GM12878 (cell line): ENCODE measurements around the gene PDF. TPM values are rescaled to one million over a fixed set of nuclear protein-coding genes. Genes with fewer than 3 reads are reported as not detected.
A peak's percentile ranks its signal among the peaks of the same experiment; 100 is the strongest.

Experiments
- ATAC-seq: fragments of 200-7000 bp; cut with Tn5 transposase; 3 replicates; pipeline ENCODE4 v1.9.1; 2020; ENCODE audit warnings: mild to moderate bottlenecking, moderate library complexity
- Bru-seq: library from RNA; stranded (reverse); fragments of 400-500 nt; gene quantifications from one replicate; lab custom pipeline; 2021; lab: Mats Ljungman, UMichigan
- BruChase-seq, 2 experiments: library from RNA; stranded (reverse); fragments of 400-500 nt; gene quantifications; one replicate each; lab custom pipeline; 2021; lab: Mats Ljungman, UMichigan
- BruUV-seq: library from RNA; stranded (reverse); fragments of 400-500 nt; replicated peaks from 2 replicates; lab custom pipeline; 2021; lab: Mats Ljungman, UMichigan
- CTCF ChIA-PET: fragments of 300-600 bp; sonication (Branson Sonifier 250); formaldehyde crosslinking; extraction: SDS; loops from one replicate; lab custom pipeline; 2021; ENCODE audit warnings: inconsistent platforms; lab: Yijun Ruan, JAX
- POLR2A ChIA-PET: fragments of 350-600 bp; formaldehyde crosslinking; extraction: SDS; loops from one replicate; lab custom pipeline; 2021; ENCODE audit warnings: inconsistent platforms; lab: Charles Lee
- RAD21 ChIA-PET: fragments of 300-600 bp; sonication (Branson Sonifier 250); formaldehyde crosslinking; loops from one replicate; lab custom pipeline; 2023; ENCODE audit warnings: antibody characterized with exemption; ENCODE audit not compliant: unreplicated experiment; lab: Charles Lee
- SMC1A ChIA-PET: fragments of 300-600 bp; sonication (Branson Sonifier 250); formaldehyde crosslinking; loops from one replicate; lab custom pipeline; 2023; ENCODE audit not compliant: unreplicated experiment, uncharacterized antibody; lab: Charles Lee
- DNase-seq: peaks from one replicate; pipeline ENCODE4 v3.0.0-alpha.2; 2011; ENCODE audit warnings: low read depth, low spot score
- FAIRE-seq: peaks from 3 replicates; lab custom pipeline; 2011; peaks lifted over from hg19 to GRCh38; lab: Jason Lieb, UNC
- H2AFZ ChIP-seq: 2 replicates; pipeline ENCODE4 v1.6.0; 2011; ENCODE audit warnings: low read depth, low read length, control low read depth; ENCODE audit not compliant: control insufficient read depth
- H3K27ac ChIP-seq: 2 replicates; pipeline ENCODE4 v1.5.1; 2011; ENCODE audit warnings: control low read depth; ENCODE audit not compliant: control insufficient read depth, insufficient read depth
- H3K27me3 ChIP-seq, 2 experiments: replicated peaks in 1 of 2; 2 replicates each; pipeline versions ENCODE4 v1.6.0 to v1.6.1; 2011; ENCODE audit warnings: low read length in 1 of 2; ENCODE audit not compliant: control insufficient read depth in 2 of 2, insufficient read depth in 2 of 2
- H3K36me3 ChIP-seq, 2 experiments: 2 replicates each; pipeline ENCODE4 v1.5.1; 2011; ENCODE audit warnings: low read length in 1 of 2; ENCODE audit not compliant: control insufficient read depth in 2 of 2, insufficient read depth in 2 of 2
- H3K4me1 ChIP-seq: 2 replicates; pipeline ENCODE4 v1.6.1; 2011; ENCODE audit warnings: mild to moderate bottlenecking, low read length, moderate library complexity, mixed read lengths; ENCODE audit not compliant: control insufficient read depth, insufficient read depth
- H3K4me2 ChIP-seq: 2 replicates; pipeline ENCODE4 v1.6.0; 2011; ENCODE audit warnings: control low read depth; ENCODE audit not compliant: control insufficient read depth, insufficient read depth
- H3K4me3 ChIP-seq: fragments of 200-600 bp; sonication (generic); 2 replicates; pipeline ENCODE4 v1.5.1; 2016
- H3K79me2 ChIP-seq: 2 replicates; pipeline ENCODE4 v1.6.0; 2011; ENCODE audit warnings: low read length; ENCODE audit not compliant: control insufficient read depth, insufficient read depth
- H3K9ac ChIP-seq: 2 replicates; pipeline ENCODE4 v1.8.0; 2011; ENCODE audit warnings: low read length, control low read depth, mixed read lengths; ENCODE audit not compliant: control insufficient read depth, insufficient read depth
- H3K9me3 ChIP-seq: replicated peaks from 3 replicates; pipeline ENCODE4 v1.5.1; 2011; ENCODE audit warnings: mild to moderate bottlenecking, low read length; ENCODE audit not compliant: control insufficient read depth, insufficient read depth
- H4K20me1 ChIP-seq: 2 replicates; pipeline ENCODE4 v1.6.0; 2011; ENCODE audit not compliant: control insufficient read depth, insufficient read depth
- ASH2L ChIP-seq: fragments of 300-600, 200-600 bp; sonication (generic); IDR thresholded peaks from 2 replicates; pipeline ENCODE4 v1.6.1; 2017; ENCODE audit warnings: low read depth, mild to moderate bottlenecking, borderline replicate concordance
- BACH1 ChIP-seq: fragments of 450-650 bp; IDR thresholded peaks from 2 replicates; pipeline ENCODE4 v1.6.1; 2017; ENCODE audit warnings: mild to moderate bottlenecking, borderline replicate concordance
- CHD2 ChIP-seq: IDR thresholded peaks from 2 replicates; pipeline ENCODE4 v1.6.1; 2011; ENCODE audit warnings: low read depth, low read length, improper control_type of control experiment, borderline replicate concordance
- DPF2 ChIP-seq: fragments of 450-650 bp; IDR thresholded peaks from 2 replicates; pipeline ENCODE4 v1.6.1; 2017; ENCODE audit warnings: mild to moderate bottlenecking
- EGR1 ChIP-seq, 2 experiments: IDR thresholded peaks; 1 replicate in 1 of 2; 2 replicates in 1 of 2; pipeline ENCODE4 v1.6.1; 2011 to 2012; ENCODE audit warnings: low read depth in 2 of 2, low read length in 2 of 2, borderline replicate concordance in 1 of 2, mild to moderate bottlenecking in 1 of 2, moderate library complexity in 1 of 2
- FOXM1 ChIP-seq: IDR thresholded peaks from 2 replicates; pipeline ENCODE4 v1.6.1; 2012; ENCODE audit warnings: low read depth, mild to moderate bottlenecking, inconsistent platforms, low read length, moderate library complexity
- GABPA ChIP-seq: IDR thresholded peaks from 2 replicates; pipeline ENCODE4 v1.6.1; 2014; ENCODE audit warnings: antibody characterized with exemption, low read depth, mild to moderate bottlenecking, inconsistent platforms
- HCFC1 ChIP-seq: fragments of 150-350 bp; IDR thresholded peaks from 2 replicates; pipeline ENCODE4 v1.6.1; 2014; ENCODE audit warnings: low read length
- JUNB ChIP-seq: IDR thresholded peaks from 2 replicates; pipeline ENCODE4 v1.6.1; 2016; ENCODE audit warnings: antibody characterized with exemption, mild to moderate bottlenecking
- NFIC ChIP-seq: IDR thresholded peaks from 2 replicates; pipeline ENCODE4 v1.6.1; 2012; ENCODE audit warnings: low read depth, mild to moderate bottlenecking, inconsistent platforms, low read length, moderate library complexity
- NFYB ChIP-seq: IDR thresholded peaks from 2 replicates; pipeline ENCODE4 v1.6.1; 2011; ENCODE audit warnings: low read depth, mild to moderate bottlenecking, low read length, improper control_type of control experiment, moderate library complexity; ENCODE audit not compliant: insufficient read depth
- PML ChIP-seq: IDR thresholded peaks from 2 replicates; pipeline ENCODE4 v1.6.1; 2012; ENCODE audit warnings: low read length, inconsistent platforms
- SPI1 ChIP-seq: IDR thresholded peaks from 2 replicates; pipeline ENCODE4 v1.6.1; 2011; ENCODE audit warnings: low read depth, mild to moderate bottlenecking, low read length, moderate library complexity, borderline replicate concordance; ENCODE audit not compliant: insufficient read depth
- ZNF207 ChIP-seq: fragments of 450-650 bp; IDR thresholded peaks from 2 replicates; pipeline ENCODE4 v1.6.1; 2014; ENCODE audit warnings: antibody characterized with exemption, mild to moderate bottlenecking, borderline replicate concordance
- ZNF217 ChIP-seq: fragments of 450-650 bp; IDR thresholded peaks from 2 replicates; pipeline ENCODE4 v1.6.1; 2017; ENCODE audit warnings: antibody characterized with exemption, mild to moderate bottlenecking
- WGBS: methylation state at CpG from one replicate; pipeline ENCODE4 v1.1.6; 2016; ENCODE audit warnings: low lambda C conversion rate; ENCODE audit not compliant: insufficient replicate concordance, insufficient coverage; ENCODE audit errors: missing lambda C conversion rate; 5-methylcytosine and 5-hydroxymethylcytosine counted together
- in situ Hi-C: fragments of 300-500 bp; cut with MboI; formaldehyde crosslinking; loops from 9 replicates; pipeline ENCODE4 v1.14.3; 2018; ENCODE audit warnings: mixed read lengths
- intact Hi-C: fragments of 100-400 bp; cut with micrococcal nuclease; formaldehyde crosslinking; loops from one replicate; pipeline ENCODE4 v1.14.2; 2022; ENCODE audit not compliant: unreplicated experiment
- long read RNA-seq, 2 experiments: library from polyadenylated mRNA; unstranded; transcript quantifications; one replicate each; pipeline ENCODE4 v2.0.0, GENCODE V29; 2019 to 2020
- polyA minus RNA-seq, 3 experiments: library from RNA; depleted of rRNA, polyadenylated mRNA; stranded (reverse); fragments of >200 nt; gene quantifications; 2 replicates each; pipeline ENCODE4 v1.2.3, GENCODE V29; 2011
- polyA plus RNA-seq, 11 experiments: library from polyadenylated mRNA; depleted of rRNA in 4 of 11; unstranded in 6 of 11; stranded (reverse) in 5 of 11; fragments of >200 nt; fragmentation: Nextera tagmentation in 4 of 11; fragmentation: Illumina TruSeq in 1 of 11; extraction: Ambion mirVana in 4 of 11; extraction: Trizol in 1 of 11; gene quantifications; 1 replicate in 1 of 11; 2 replicates in 10 of 11; pipeline versions ENCODE4 v1.2.1 to v1.2.3, GENCODE V29; 2011 to 2016; ENCODE audit warnings: inconsistent platforms in 2 of 11, missing spikeins in 2 of 11, low read depth in 1 of 11
- total RNA-seq, 4 experiments: library from RNA; depleted of rRNA in 3 of 4; stranded (reverse); fragments of >200 nt in 3 of 4; fragmentation: Illumina TruSeq in 1 of 4; extraction: Trizol in 1 of 4; gene quantifications; 2 replicates each; pipeline versions ENCODE4 v1.2.1 to v1.2.3, GENCODE V29; 2013 to 2021
- TF ChIP-seq, protein P1 (sequence below): fragments of 450-650 bp; IDR thresholded peaks from 2 replicates; pipeline ENCODE4 v1.6.1; 2017; ENCODE audit warnings: low read depth, mild to moderate bottlenecking, moderate library complexity

Gene PDF
- total RNA-seq (2013; cell fraction: nucleolus; rRNA removed): 9.9 and 10.2 TPM in 2 replicates
- total RNA-seq (2014; rRNA removed) (32.5 and 42.0 TPM in 2 replicates), total RNA-seq (2014; rRNA removed; fragmentation: Illumina TruSeq; extraction: Trizol) (2.4 and 3.0 TPM in 2 replicates), total RNA-seq (2021) (25.8 and 28.7 TPM in 2 replicates), polyA plus RNA-seq (2011; rRNA removed) (1.4 and 4.6 TPM in 2 replicates), polyA plus RNA-seq (2014; fragmentation: Illumina TruSeq; extraction: Trizol) (1.9 and 2.4 TPM in 2 replicates), polyA plus RNA-seq (2014; fragmentation: Nextera tagmentation; extraction: Ambion mirVana) (under 1 TPM; 0.13 to 0.37 TPM), polyA plus RNA-seq (2014; rRNA removed) (30.1 and 37.6 TPM in 2 replicates), polyA plus RNA-seq (2016; fragmentation: Nextera tagmentation; extraction: Ambion mirVana) (10 to 100 TPM; 38.5 to 44.1 TPM), polyA minus RNA-seq (2011; rRNA and poly(A)+ RNA removed) (3.1 and 4.0 TPM in 2 replicates), Bru-seq, nascent RNA (percentile 68 among the genes with signal in this experiment), BruChase-seq, experiment 1, labeled RNA remaining after a 6-hour chase (percentile 71 among the genes with signal in this experiment), BruChase-seq, experiment 2, labeled RNA remaining after a 2-hour chase (percentile 74 among the genes with signal in this experiment)
- polyA plus RNA-seq (2011; ENCODE audit: low read depth): 5.3 TPM
- polyA plus RNA-seq (2011; cell fraction: cytosol; rRNA removed): 8.8 and 15.5 TPM in 2 replicates
- polyA plus RNA-seq (2011; cell fraction: nucleus; rRNA removed): 9.9 and 10.9 TPM in 2 replicates
- polyA plus RNA-seq (2012): 8.2 and 10.7 TPM in 2 replicates
- 1.1 and 5.7 TPM in 2 replicates for polyA minus RNA-seq (2011; cell fraction: cytosol; rRNA and poly(A)+ RNA removed)
- 2.4 and 5.4 TPM in 2 replicates for polyA minus RNA-seq (2011; cell fraction: nucleus; rRNA and poly(A)+ RNA removed)
- long read RNA-seq, experiment 1, transcript PDF-201 (2 exons, 1,158 nt): major isoform, 28 of 28 reads
- long read RNA-seq, experiment 1, partial matches to known transcripts: 0 of 28 reads
- long read RNA-seq, experiment 1, other reads (novel, unspliced or antisense): 0 of 28 reads
- long read RNA-seq, experiment 2, partial matches to known transcripts: 0 of 1 reads
- long read RNA-seq, experiment 2, other reads (novel, unspliced or antisense): 0 of 1 reads

DNA sequence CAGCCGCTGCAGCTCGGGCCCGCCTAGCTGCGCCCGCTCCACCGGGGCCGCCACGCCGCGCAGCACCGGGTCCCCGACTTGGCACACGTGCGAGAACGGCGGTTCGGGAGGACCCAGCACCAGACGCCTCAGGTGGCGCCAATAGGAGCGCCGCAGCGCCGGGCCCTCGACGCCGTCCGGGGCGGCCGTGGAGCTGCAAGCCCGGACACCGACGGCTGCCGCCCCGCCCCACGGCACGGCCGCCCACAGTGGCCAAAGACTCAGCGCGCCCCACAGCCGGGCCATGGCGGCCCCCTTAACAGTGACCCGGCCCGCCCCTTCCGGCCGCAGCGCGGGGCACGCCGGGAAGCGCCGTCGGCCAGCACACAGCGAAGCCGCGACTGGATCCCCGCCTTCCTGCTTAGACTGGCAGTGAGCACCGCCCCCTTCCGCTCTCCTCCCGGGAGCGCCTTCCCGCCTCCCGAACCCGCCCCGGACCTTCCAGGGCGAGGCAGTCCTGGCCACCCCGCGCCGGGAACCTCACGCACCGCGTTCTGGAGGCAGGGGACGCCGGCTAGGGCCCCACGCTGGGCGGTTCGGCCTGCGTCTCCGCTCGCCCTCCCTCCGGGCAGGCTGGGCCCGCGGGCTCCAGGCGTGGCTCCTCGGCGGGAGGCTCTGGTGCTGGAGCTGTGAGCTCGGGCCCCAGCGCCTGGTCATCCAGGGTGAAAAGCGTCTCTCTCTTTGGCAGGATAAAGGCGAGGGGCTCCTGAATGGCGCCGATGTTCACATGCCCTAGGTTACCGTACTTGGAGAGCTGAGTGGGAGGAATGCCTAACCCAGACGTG, at the start of gene PDF:
TSS of gene PDF (minus strand) at position 303 of the 824 bp plus-strand sequence. CDS start at position 285, 18 bp downstream.
- H2AFZ ChIP-seq: peak within 1 kb of the TSS; percentile 93
- peaks cover 8% of the 10 kb centered on the region; the same call in 1 of the 2 replicates for H4K20me1 ChIP-seq
- peak within 1 kb of the TSS; percentile 89 for H3K4me3 ChIP-seq
- in situ Hi-C loops: no loop called here
- POLR2A ChIA-PET: interaction anchor here (0.6 to 6.6 kb wide), 4 partner anchors 9 to 423 kb away, joined by 3 to 42 read pairs (median 4); partner anchors contain the start of genes COG8 and NIP7
- SMC1A ChIA-PET: interaction anchor here (0.6 to 1.8 kb wide), 3 partner anchors 10 to 424 kb away, joined by 3 to 5 read pairs (median 3); partner anchors contain the start of gene NOB1
- RAD21 ChIA-PET: interaction anchor here (0.6 to 1.2 kb wide), 3 partner anchors 10 to 142 kb away, joined by 3 to 5 read pairs (median 3); partner anchors contain the start of gene NIP7
- peak within 1 kb of the TSS; percentile 82 for H3K27ac ChIP-seq
- peak within 1 kb of the TSS; percentile 86 for H3K4me2 ChIP-seq
- peak; percentile 92 for FAIRE-seq
- intact Hi-C loops: loop anchor here (1.0 to 10.0 kb wide), 2 partner anchors 9 to 424 kb away; partner anchors contain the start of genes COG8, NIP7 and NOB1
- 1% methylated on average over 85 of the region's 93 CpGs for WGBS
- TSS peak; percentile 81 for BruUV-seq
- no peaks in the 10 kb centered on the region for H3K27me3 ChIP-seq
- peak within 1 kb of the TSS; percentile 88 for H3K9ac ChIP-seq
- peaks cover 49% of the 10 kb centered on the region for H3K79me2 ChIP-seq
- peak; percentile 98 for ATAC-seq
- peaks cover 14 to 35% of the 10 kb centered on the region in 2 experiments for H3K36me3 ChIP-seq
- H3K4me1 ChIP-seq: peaks cover 10% of the 10 kb centered on the region
- peak; percentile 34 for DNase-seq
- no peaks in the 10 kb centered on the region for H3K9me3 ChIP-seq
- CTCF ChIA-PET: interaction anchor here (2.2 kb wide), 1 partner anchor 8 kb away, joined by 8 read pairs; the partner anchor contains the start of gene COG8
- 0 out of 2 replicates have a peak, but pooled peaks have one; percentile 18 for TF ChIP-seq ZNF217
- peak; percentile 49; the same call in 1 of the 2 replicates for TF ChIP-seq ZNF207
- peak; percentile 57; the same call in 1 of the 2 replicates for TF ChIP-seq CHD2
- peak; percentile 72 for TF ChIP-seq HCFC1
- TF ChIP-seq BACH1: peak; percentile 90
- TF ChIP-seq JUNB: no peak
- peak; percentile 84 for TF ChIP-seq DPF2
- peak; percentile 78 for TF ChIP-seq GABPA
- TF ChIP-seq, protein P1, sequence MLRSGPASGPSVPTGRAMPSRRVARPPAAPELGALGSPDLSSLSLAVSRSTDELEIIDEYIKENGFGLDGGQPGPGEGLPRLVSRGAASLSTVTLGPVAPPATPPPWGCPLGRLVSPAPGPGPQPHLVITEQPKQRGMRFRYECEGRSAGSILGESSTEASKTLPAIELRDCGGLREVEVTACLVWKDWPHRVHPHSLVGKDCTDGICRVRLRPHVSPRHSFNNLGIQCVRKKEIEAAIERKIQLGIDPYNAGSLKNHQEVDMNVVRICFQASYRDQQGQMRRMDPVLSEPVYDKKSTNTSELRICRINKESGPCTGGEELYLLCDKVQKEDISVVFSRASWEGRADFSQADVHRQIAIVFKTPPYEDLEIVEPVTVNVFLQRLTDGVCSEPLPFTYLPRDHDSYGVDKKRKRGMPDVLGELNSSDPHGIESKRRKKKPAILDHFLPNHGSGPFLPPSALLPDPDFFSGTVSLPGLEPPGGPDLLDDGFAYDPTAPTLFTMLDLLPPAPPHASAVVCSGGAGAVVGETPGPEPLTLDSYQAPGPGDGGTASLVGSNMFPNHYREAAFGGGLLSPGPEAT: peak; percentile 36; the same call in 1 of the 2 replicates
- TF ChIP-seq PML: 0 out of 2 replicates have a peak, but pooled peaks have one; percentile 57
- TF ChIP-seq SPI1: 0 out of 2 replicates have a peak, but pooled peaks have one; percentile 22
- TF ChIP-seq ASH2L: 0 out of 2 replicates have a peak, but pooled peaks have one; percentile 27
- TF ChIP-seq NFYB: no peak
- TF ChIP-seq FOXM1: no peak
- no peak for TF ChIP-seq NFIC
- peak in 1 of 2 experiments; percentile 34; a peak in 1 of 3 replicates for TF ChIP-seq EGR1 (IDR thresholded peaks at IDR 0.05; ENCODE audit: borderline replicate concordance in 1 of 2, low read depth in 2 of 2, low read length in 2 of 2)
